Measurements from ENCODE around the gene ZDHHC5. TPM values are rescaled to one million over a fixed set of nuclear protein-coding genes. Genes with fewer than 3 reads are reported as not detected.

The ZDHHC5 gene, protein sequence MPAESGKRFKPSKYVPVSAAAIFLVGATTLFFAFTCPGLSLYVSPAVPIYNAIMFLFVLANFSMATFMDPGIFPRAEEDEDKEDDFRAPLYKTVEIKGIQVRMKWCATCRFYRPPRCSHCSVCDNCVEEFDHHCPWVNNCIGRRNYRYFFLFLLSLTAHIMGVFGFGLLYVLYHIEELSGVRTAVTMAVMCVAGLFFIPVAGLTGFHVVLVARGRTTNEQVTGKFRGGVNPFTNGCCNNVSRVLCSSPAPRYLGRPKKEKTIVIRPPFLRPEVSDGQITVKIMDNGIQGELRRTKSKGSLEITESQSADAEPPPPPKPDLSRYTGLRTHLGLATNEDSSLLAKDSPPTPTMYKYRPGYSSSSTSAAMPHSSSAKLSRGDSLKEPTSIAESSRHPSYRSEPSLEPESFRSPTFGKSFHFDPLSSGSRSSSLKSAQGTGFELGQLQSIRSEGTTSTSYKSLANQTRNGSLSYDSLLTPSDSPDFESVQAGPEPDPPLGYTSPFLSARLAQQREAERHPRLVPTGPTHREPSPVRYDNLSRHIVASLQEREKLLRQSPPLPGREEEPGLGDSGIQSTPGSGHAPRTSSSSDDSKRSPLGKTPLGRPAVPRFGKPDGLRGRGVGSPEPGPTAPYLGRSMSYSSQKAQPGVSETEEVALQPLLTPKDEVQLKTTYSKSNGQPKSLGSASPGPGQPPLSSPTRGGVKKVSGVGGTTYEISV
- polyA plus RNA-seq (2013, experiment 1 of 2; ENCODE audit: insufficient read length), result 49.8 TPM
- polyA plus RNA-seq (2013, experiment 2 of 2; ENCODE audit: insufficient read length), result 49.0 TPM

DNA sequence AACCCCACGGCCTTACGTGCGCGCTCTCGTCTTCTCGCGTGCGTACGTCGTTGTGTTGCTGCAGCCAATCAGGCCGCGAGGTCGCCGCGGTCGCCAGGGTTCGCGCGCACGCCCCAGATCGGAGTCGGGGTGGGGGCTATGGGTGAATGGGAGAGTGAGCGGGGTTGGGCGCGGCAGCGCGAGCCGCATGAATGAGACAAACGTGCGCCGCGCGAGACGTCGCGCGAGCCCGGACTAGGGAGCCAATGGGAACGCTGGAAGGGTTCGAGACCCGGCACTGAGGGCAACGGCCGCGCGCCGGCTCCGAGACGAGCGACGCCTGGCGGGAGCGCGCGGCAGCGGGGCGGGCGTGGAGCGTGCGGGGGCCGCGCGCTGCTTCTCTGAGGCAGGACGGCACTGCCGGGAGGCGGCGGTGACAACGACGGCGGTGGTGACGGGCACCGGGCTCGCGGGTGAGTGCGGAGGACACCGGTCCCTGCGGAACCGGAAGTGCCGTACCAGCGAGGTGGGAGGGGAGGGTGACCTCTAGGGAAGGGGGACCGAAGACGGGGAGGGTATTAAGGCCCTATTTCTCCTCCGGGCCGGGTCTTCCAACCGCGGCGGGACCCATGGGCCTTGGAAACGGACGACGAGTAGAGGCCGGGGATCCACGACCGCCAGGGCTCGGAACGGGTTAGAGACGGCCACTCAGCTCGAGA is at the start of gene ZDHHC5:
Gene ZDHHC5, plus strand, starts transcription at position 379 of the 698 bp plus-strand sequence. CDS start 4,977 bp downstream, outside the sequence.
- DNase-seq, result peak; percentile 100

DNA sequence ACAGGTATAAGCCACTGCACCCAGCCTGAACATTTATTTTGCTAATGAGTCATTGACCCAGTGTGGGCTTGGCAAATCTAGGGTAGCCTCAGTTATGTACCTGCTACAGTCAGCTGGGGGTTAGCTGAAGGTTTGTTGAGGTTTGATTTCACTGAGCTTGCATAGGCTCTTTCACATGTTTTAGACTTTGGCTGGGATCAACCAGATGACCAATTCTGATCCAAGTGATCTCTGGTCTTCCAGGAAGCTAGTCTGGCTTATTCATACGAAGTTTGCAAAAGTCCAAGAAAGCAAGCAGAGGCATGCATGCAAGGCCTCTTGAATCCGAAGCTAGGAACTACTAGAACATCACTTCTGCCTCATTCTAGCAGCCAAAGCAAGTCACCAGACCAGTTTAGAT is 49.5 kb upstream of the ZDHHC5 start:
- DNase-seq, result no peak

DNA sequence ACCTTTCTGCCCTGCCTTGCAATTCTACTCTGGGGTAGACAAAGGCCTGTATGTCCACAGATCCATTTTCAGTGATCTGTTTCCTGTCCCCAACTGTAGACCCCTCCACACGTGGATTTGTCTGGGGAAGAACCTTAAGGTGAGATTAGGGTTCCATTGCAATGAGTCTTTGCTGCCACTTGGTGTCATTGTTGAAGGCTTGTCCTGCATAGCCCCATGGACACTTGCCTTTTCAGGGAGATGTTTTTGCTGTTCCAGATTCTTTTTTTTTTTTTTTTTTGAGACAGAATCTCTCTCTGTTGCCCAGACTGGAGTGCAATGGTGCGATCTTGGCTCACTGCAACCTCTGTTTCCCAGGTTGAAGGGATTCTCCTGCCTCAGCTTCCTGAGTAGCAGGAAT is 48.6 kb upstream of the ZDHHC5 start:
- DNase-seq, result no peak

DNA sequence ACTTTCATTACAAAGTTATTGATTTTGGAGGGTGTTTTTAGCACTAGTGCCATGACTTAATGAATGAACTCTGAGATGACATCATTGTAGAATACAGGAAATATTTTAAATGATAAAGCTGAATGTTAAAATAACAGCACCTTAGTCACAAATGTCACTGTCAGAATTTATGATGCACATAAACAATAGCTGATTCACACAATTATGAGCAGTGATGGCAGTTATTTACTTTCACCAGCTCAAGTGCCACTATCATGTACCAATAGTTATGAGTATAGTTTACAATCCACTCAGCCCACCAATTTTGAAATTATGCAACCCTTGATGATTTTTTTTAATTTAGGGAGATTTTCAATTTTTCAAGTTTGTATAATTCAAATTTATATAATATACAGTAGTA is 47.4 kb upstream of the ZDHHC5 start:
- no peak for DNase-seq

DNA sequence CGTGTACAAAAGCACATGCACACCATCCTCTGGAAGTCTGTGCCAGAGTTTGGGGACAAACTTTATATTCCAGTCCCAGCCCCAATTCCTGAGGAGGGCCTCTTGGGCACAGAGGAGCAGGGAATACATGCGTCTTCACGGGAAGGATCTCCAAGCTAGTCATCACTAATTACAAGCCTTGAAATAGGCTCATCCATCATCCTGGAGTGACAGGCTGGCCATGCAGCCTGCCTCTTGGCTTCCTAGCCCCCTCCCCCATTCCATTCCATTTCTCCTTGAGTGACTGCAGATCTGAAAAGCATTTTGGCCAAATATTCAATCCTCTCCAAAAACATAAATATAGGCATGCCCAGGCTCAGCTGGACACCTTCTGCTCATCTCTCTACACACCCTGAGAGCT is 45.7 kb upstream of the ZDHHC5 start:
- DNase-seq, result no peak

DNA sequence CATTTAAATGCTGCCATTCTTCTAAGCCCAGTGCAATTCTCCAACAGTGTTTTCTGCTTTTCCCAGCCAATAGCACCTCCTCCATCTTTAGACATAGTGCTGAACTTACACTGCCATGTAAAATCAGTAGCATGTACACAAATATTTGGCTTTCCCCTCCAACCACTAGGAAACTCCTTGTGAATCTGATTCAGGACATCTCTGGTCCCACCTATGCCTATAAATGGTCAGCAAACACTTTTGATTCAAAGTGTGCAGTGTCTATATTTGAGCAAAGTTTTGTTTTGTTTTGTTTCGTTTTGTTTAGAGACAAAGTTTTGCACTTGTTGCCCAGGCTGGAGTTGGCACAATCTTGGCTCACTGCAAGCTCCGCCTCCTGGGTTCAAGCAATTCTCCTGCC is 43.0 kb upstream of the ZDHHC5 start:
- DNase-seq, result no peak

DNA sequence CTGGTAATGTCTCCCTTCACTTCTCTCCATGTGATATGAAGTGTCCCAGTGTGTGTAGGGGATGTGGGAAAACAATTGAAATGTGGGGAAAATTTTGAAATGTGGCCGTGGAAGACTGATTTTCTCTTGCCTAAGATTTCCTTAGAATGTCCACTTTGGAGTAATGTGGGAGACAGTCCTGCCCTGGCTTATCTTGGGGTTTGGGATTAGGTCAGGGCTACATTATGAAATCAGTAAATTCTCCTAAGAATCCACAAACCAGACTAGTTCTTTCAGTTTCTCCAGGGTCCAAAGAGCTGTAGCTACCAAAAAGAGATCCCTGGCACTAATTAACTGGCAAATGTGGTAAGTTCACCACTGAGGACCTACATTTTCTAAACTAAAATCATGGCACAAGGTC is 41.0 kb upstream of the ZDHHC5 start:
- no peak for DNase-seq

DNA sequence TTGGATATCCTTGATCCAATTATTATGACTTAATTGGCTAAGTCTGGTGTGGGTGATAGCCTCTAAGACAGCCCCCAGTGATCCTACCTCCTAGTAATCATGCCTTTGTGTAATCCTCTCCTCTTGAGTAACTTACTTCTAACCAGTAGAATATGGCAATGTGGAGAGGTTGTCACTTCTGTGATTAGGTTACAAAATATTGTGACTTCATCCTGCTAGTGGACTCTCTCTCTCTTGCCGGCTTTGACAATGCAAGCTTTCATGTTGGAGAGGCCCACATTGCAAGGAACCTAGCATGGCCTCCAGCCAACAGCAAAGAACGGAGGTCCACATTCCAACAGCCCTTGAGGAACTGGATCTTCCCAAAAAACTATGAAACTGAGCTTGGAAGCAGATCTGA is 37.7 kb upstream of the ZDHHC5 start:
- DNase-seq, result no peak

DNA sequence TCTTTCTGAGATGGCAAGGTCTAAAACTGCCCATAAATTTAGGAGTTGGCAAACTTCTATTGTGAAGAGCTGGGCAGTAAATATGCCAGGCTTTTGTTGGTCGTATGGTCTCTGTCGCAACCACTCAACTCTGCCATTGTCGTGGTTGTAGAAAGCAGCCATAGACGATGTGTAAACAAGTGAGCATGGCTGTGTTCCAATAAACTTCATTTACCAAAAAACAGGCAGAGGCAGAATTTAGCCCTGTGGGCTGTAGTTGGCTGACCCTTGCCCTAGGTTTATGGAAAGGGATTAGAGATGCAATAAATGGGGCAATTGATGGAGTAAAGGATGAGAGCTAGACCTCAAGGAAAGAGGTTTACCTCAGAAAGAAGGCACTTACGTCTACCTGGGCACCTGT is 35.8 kb upstream of the ZDHHC5 start:
- DNase-seq, result no peak

DNA sequence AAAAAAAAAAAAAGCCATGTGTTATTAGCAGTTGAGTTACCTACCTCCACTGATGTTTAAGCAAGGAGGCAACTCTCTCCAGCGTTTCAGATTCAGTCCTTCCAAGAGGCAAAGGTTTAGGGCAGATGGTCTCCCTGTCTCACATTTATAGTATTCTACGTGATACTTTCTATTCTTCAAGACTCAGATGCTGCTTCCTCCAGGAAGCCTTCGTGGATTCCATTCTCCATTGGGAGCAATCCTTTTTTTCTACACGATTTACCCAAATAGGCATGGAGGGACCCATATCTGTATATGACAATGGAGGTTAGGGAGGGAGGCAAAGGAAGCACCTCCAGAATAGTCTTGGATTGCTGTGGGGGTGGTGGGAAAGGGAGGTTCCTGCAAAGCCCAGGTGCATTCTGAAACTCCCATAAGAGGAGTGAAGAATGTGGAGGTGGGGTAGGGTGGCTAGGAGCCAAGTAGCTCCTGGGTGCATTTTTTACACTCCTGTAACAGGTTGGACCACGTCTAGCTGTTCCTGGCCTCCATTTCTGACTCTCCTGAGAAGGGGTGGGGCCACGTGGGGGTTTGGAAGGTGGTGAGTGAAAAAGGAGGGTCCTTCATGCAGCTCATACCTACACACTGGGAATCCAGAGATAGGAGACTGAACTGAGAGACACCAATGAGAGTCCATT is 34.4 kb upstream of the ZDHHC5 start:
- DNase-seq, result no peak

DNA sequence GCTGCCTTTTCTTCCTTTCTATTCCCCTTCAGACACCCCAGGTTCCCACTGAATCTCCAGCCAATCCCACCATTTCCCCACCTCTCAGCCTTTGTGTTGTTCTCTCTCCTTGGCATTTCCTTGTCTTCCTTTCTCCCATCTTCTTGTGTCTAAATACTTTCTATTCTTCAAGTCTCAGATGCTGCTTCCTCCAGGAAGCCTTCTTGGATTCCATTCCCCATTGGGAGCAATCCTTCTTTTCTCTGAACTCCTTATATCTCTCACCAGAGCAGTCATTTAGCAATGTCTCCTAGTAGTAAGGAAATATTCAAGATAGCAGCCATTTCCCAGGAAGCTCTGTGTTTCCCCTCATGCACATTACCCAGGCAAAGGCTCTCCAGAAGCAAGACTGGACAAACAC is 33.6 kb upstream of the ZDHHC5 start:
- DNase-seq, result no peak

DNA sequence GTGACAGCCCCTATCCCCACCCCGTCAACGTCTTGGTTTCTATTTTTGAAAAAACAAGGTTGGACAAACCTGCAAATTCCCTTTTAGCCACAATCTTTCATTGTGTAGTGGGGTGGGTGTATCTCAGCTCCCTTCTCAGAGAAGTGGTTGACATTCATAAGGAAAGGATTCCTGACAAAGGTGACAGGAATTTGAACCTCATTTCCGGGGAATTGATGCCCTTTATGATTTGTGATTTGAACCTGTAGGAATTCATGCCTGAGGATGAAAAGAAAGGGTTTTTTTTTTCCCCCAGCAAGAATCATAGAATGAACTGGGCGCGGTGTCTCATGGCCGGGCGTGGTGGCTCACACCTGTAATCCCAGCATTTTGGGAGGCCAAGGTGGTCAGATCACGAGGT is 32.7 kb upstream of the ZDHHC5 start:
- no peak for DNase-seq

DNA sequence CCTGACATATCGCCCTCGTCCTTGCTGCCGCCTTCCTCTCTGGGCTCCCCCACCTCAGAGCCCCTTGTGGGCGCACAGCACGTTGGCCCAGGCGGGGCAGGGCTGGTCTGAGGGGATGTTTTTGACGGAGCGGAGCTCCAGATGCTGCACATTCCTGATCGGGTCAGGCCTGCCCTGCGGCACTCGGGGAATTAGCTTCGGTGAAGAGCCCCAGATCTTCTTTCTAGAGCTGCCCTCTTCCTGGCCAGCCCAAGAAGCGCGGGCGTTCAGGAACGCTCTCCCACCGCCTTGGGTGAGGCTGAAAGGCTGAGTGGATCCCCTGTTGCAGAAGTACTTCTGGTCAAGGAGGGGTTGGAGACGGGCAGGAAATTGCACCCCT is 30.3 kb upstream of the ZDHHC5 start:
- DNase-seq, result peak; percentile 48

DNA sequence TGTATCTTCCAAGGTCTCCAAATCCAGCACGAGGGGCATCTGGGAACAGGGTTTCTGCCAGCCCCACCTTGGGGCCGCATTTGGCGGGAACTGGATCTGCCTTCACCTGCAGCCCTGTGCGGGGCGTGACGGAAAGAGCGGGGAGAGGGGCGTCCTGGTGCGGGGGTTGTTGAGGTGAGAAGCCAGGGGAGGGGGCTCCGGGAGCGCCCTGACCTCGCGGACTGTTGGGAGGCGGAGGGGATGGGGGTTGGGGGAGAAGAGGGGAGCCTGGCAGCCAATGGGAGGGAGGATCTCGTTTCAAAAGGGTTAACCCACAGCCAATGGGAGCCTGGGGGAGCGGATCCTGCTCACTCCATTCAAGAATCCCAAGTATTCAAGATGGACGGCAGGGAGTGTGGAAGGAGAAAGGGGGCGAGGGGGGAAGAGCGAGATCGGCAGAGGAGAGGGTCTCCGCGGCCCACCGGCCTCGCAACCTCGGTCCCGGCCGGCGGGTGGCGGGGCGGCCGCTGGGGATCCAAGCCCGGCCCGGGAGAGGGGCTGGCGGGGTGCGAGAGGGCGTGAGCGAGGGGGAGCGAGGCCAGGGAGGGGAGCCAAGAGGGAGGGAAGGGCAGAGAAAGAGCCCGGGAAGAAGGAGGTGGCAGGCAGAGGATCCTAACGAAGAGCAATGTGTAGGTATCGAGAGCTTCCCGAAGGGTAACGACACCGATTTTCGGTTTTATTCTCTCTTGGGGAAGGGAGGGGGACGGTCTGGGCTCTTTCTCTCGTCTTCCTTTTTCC is 29.7 kb upstream of the ZDHHC5 start:
- DNase-seq, result peak; percentile 90

DNA sequence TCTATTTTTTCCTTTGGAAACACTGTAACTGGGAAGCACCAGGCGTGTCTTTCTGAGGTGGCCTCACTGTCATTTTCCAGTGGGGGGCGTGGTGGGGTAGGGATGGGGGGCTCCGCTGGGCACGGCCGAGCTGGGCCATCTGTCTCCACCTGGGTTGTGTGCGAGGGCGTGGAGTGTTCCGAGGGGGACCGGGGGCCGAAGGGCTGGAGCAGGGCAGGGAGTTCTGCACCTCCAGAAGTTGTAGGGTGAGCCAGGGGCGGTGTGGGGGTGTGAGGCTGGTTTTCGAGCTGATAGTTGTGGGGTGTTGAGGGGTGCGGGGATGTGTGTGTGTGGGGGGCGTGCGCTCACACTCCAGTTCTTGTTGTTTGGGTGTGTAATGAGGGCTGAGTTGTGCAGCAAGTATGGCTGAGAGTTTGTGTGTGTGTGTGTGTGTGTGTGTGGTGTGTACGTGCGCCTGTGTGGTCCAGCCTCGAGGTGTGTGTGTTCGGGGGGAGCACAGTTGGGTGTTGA is 29.0 kb upstream of the ZDHHC5 start:
- DNase-seq, result no peak

DNA sequence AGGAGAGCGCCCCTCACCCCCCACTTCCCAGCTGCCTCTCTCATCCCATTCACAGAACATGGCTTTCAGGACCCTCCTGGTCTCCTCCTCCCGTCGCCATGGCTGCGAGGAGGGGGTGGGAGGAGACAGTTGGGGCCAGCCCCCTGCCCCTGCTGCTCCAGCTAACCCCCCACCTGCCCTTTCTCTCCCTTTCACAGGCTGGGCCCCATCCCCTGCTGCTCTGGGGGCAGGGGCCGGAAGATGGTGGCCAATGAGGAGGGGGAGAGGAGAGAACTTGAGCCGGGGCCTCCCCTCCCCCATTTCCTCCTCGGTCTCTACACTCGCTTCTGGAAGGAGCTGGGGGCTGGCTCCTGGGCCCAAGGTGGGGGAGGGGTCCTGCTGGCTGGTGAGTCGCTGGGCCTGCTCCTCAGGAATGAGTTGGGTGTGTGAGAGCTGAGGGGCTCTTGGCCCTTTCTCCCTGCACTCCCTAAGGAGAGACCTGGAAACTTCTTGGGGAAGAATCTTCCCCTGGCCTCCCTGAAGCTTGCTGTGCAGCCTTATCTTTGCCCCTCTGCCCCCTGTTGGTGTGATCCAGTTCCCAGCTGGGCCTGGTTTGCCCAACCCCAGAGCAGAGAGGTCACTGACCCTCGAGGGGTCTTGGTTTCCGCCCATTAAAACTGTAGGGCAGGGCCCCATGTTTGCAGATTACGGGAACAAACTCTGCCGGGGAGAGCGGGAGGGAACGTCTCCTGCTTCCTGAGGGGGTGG is 28.4 kb upstream of the ZDHHC5 start:
- DNase-seq, result peak; percentile 92

DNA sequence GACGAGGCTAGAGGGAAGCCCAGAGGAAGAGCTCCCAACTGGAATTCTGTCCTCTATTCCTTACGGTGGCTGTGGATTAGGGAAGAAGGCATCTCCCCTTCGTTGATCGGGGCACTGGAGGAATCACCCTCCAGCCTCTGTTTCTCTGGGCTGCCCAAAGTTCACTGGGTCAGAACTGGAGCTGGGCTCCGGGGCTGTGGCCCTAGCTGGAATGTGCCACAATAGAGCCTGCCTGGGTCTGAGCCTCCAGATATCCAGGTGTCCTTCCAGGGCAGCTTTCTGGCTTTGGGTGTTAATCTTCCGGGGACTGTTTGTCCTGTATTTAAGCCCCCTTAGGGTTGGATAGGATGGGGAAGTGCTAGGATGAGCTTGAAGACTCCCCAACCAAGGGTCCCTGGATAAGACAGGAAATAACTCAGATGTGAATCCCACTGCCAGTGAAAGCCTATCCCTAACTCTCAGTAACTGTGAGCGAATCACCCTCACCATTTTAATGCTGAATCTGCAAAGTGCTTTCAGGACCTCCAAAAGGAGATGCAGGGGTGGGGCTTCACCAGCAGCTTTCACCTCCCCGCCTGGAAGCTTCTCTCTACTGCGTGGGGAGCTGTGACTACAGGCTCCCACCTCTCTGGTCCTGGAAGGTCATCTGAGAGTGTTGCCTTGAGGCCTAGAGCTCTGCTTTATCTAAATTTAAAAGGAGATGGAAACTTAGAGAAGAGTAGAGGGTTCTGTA is 27.7 kb upstream of the ZDHHC5 start:
- DNase-seq, result no peak

DNA sequence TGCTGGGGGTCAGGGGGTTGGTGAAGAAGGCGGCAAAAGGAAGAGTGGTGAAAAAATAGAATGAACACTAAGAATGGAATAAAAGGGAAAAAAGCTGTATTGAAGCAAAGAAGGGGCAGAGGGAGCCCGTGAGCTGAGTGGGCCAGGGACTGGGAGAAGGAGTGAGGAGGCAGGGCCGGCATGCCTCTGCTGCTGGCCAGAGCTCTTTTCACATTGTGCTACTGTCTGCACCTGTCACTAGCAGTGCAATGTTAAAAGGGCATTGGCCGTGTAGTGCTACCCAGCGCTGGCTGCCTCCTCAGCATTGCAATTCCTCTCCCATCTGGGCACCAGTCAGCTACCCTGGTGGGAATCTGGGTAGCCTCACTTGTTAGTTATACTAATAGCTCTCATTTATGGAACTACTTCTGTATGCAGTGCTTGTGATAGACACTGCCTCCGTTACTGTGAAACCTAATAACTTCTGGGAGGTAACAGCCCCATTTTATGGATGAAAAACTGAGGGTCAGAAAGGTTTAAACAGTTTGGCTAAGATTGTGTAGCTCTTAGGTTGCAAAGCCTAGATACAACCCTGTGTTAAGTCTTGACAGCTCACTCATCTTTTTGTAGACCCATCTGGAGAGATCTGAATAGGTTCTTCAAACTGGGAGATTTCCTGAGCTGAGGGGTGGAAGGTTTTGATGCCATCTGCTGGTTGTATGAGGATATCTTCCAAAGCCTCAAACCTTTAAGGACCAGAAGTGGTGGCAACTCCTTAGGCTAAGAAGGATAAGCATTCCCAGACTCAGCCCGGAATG is 26.7 kb upstream of the ZDHHC5 start:
- DNase-seq, result peak; percentile 62

DNA sequence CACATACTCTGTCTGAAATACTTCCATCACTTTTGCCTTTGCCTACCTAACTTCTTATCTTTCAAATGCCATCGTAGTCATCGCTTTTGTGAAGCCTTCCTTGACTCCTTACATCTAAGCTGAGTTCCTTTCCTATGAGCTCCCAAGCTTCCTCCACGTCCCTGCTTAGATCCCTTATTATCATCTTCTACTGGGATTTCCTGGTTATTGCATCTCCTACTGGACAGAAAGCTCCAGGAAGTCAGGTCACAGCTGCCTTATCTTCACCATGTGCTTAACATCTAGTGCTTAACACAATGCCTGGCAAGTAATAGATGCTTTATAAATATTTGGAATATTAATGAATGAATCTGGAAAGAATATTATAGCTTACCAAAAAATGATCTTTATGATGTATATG is 24.1 kb upstream of the ZDHHC5 start:
- no peak for DNase-seq
